ENCODE data around the gene MAL.
A peak's percentile ranks its signal among the peaks of the same experiment; 100 is the strongest.
"Not testable (repeated sequence)": the region's sequence is repeated elsewhere in the genome, so short reads cannot be mapped to it uniquely, and the experiment has no call there.

Gene MAL

GRCh38 chr2:95034818-95035217, 9.3 kb downstream of the MAL start:
- DNase-seq, result no peak

- no peak for DNase-seq
Observed at GRCh38 chr2:95036596-95037383, 11.3 kb downstream of the MAL start.

GRCh38 chr2:95037384-95037839, 11.9 kb downstream of the MAL start:
- no peak for DNase-seq

GRCh38 chr2:95037841-95038585, 12.5 kb downstream of the MAL start:
- not testable (repeated sequence) for DNase-seq

- no peak for DNase-seq
Observed at GRCh38 chr2:95038635-95039298, 13.3 kb downstream of the MAL start.

GRCh38 chr2:95039363-95039762, 13.9 kb downstream of the MAL start:
- no peak for DNase-seq

GRCh38 chr2:95039978-95040377, 14.5 kb downstream of the MAL start:
- DNase-seq, result no peak

- no peak for DNase-seq
Observed at GRCh38 chr2:95040426-95040825, 14.9 kb downstream of the MAL start.

GRCh38 chr2:95041060-95041823, 15.7 kb downstream of the MAL start:
- no peak for DNase-seq

- no peak for DNase-seq
Observed at GRCh38 chr2:95041824-95042442, 16.4 kb downstream of the MAL start.

GRCh38 chr2:95042472-95043271, 17.2 kb downstream of the MAL start:
- no peak for DNase-seq

GRCh38 chr2:95043300-95044093, 18.0 kb downstream of the MAL start:
- no peak for DNase-seq

- no peak for DNase-seq
Observed at GRCh38 chr2:95044601-95045000, 19.1 kb downstream of the MAL start.

- peak; percentile 41 for DNase-seq
Observed at GRCh38 chr2:95046371-95047112, 21.0 kb downstream of the MAL start.

GRCh38 chr2:95047629-95048510, 22.4 kb downstream of the MAL start:
- DNase-seq, result peak; percentile 39

GRCh38 chr2:95048825-95049682, 23.5 kb downstream of the MAL start:
- DNase-seq, result peak; percentile 26

GRCh38 chr2:95049683-95049955, 24.1 kb downstream of the MAL start:
- peak; percentile 22 for DNase-seq

- DNase-seq, result peak; percentile 37
Observed at GRCh38 chr2:95049961-95050360, 24.5 kb downstream of the MAL start.

Measured in islet precursor cell (in vitro differentiated cells).